Renal cortex interstitium (tissue), 11 donors: ENCODE results near the gene RGS11. TPM values are rescaled to one million over a fixed set of nuclear protein-coding genes. Genes with fewer than 3 reads are reported as not detected.
"Not testable (repeated sequence)": the region's sequence is repeated elsewhere in the genome, so short reads cannot be mapped to it uniquely, and the experiment has no call there.

Experiments used
- DNase-seq, 11 donors: peaks; one replicate each; pipeline ENCODE4 v3.0.0-alpha.2; 2013; ENCODE audit warnings: low read depth in 9 of 11, low spot score in 4 of 11; ENCODE audit errors: extremely low read depth in 1 of 11
- polyA plus RNA-seq, 3 donors: library from polyadenylated mRNA; unstranded; fragments of 120-200 nt; gene quantifications; one replicate each; pipeline ENCODE4 v1.2.1, GENCODE V29; 2013; ENCODE audit not compliant: insufficient read length in 3 of 3

RGS11 gene
- polyA plus RNA-seq, 3 donors, result 0.89 to 2.2 (median 2.0) TPM

GRCh38 chr16:268141-269053, 7.3 kb downstream of the RGS11 start:
- no peak for DNase-seq

DNA sequence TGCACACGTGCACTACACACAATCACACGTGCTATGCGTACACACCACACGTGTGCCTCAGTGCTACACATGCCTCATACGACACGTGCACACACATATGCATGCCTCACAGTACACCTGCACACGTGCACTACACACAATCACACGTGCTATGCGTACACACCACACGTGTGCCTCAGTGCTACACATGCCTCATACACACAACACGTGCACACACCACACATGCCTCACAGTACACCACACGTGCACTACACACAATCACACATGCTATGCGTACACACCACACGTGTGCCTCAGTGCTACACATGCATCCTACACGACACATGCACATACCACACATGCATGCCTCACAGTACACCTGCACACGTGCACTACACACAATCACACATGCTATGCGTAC, 8.2 kb downstream of the RGS11 start:
- DNase-seq, result not testable (repeated sequence)

- no peak for DNase-seq
These were observed 9.2 kb downstream of the RGS11 start for GRCh38 chr16:266258-267164.

- DNase-seq, result no peak
These were observed 10.0 kb downstream of the RGS11 start for GRCh38 chr16:265711-266110.

DNA sequence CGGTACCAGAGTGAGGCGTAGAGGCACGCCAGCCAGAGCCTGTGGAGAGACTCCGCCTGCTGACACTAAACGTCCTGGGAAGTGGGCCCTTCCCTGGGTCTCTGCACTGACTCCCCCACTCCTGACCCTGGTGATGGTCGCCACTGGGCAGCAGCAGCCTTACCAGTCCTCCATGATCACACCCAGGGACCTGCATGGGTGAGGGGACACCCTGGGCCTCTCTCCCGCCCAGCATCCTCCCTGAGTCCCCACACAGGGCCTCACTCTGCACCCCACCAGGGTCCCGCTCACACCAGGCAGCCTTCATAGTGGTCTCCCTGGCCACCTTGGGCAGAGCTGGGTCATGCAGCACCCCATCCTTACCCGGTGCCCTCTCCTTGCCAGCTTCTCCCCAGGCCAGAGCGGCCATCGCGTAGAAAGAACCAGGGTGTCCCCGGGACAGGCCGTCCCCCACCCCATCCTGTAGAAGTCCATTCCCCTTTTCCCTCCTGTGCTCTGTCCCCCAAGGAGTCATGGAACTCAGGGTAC, 10.7 kb downstream of the RGS11 start:
- no peak for DNase-seq

DNA sequence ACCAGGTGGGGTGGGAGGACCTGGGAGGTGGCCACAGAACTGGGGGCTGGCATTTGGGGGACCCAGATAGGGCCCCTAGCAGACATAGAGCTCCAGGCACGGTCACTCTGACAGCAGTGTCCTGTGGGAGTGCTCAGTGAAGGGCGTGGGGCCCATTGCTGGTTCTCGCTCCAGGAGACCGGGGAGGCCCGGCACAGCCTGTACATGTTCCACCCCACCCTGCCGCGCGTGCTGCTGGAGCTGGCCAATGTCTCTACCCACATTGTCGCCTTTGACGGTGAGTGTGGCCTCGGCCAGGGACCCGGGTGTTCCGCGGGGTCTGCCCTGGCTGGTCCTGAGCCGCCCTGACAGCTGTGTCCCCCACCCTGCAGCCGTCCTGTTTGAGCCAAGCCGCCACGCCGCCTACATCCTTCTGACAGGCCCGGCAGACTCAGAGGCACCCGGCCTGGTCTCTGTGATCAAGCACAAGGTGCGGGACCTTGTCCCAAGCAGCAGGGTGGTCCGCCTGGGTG, 11.2 kb downstream of the RGS11 start:
- no peak for DNase-seq

- no peak for DNase-seq
These were observed 11.8 kb downstream of the RGS11 start for GRCh38 chr16:263944-264343.

- DNase-seq, result no peak
These were observed 12.5 kb downstream of the RGS11 start for GRCh38 chr16:263182-263774.

- no peak for DNase-seq
These were observed 13.5 kb downstream of the RGS11 start for GRCh38 chr16:262121-262745.

DNA sequence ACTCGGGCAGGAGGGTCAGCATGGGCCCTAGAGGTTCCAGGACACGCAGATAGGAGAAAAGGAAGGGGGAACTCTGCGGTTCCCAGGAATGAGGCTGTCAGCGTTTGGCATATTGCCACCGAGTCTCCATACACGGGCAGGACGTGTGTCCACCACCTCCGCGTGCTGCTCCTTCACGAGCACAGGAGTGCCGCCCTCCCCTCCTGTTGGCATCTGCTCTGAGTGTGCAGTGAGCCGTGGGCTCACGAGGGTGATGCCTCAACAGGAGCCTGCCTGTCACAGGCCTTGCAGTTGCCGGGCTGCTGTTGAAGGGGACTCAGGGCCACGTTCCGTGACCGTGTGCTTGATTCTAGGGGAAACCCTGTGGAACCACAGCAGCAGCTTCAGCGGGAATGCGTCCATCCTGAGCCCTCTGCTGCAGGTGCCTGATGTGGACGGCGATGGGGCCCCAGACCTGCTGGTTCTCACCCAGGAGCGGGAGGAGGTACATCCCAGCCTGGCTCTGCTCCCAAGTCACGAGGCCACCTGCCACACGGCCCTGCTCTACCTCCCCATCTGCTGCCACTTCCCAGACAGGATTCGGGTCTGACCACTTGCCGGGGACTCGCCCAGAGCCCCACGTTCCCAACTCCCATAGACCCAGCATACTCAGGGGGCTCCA, 14.6 kb downstream of the RGS11 start:
- no peak for DNase-seq

GRCh38 chr16:260326-260725, 15.4 kb downstream of the RGS11 start:
- DNase-seq, result no peak

DNA sequence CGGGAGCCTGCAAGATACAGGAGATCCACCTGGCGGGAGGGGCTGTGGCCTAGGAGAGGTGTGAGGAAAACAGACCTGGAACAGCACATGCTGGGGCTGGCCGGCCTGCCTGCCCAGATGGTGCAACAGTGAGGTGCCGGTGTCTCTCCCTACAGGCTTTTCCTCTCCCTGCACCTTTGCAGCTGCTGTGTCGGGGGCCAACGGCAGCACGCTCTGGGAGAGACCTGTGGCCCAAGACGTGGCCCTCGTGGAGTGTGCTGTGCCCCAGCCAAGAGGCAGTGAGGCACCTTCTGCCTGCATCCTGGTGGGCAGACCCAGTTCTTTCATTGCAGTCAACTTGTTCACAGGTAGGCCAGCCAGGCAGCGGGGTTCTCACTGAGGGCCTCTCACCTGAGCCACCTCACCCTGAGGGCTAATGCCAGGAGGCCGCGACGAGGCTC, 15.9 kb downstream of the RGS11 start:
- DNase-seq, result no peak

- DNase-seq, result no peak
These were observed 16.5 kb downstream of the RGS11 start for GRCh38 chr16:259226-259625.

GRCh38 chr16:258091-258490, 17.7 kb downstream of the RGS11 start:
- not testable (repeated sequence) for DNase-seq

- no peak for DNase-seq
These were observed 20.6 kb downstream of the RGS11 start for GRCh38 chr16:255183-255582.

DNA sequence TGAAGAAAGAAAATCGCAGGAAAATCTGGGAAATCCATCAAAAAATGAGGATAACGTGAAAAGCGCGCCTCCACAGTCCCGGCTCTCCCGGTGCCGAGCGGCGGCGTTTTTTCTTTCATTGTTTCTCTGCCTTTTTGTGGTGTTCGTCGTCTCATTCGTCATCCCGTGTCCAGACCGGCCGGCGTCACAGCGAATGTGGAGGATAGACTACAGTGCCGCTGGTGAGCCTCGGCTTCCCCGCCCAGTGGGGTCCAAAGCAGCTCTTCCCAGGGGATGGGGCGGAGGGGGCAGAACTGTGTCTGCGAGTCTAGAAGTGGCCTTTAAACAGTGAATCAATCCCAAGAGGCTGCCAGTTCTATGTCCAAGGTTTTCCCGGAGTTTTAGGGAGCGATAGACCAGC, 21.3 kb downstream of the RGS11 start:
- DNase-seq, result no peak

GRCh38 chr16:253833-254232, 21.9 kb downstream of the RGS11 start:
- DNase-seq, result no peak
